Large intestine (tissue), 12 donors: Measurements from ENCODE around the gene ZBTB9. TPM values are rescaled to one million over a fixed set of nuclear protein-coding genes. Genes with fewer than 3 reads are reported as not detected.

Source experiments
- DNase-seq, 2 donors: peaks; one replicate each; pipeline versions ENCODE4 v3.0.0 to v3.0.0-alpha.2; 2013
- H3K27ac ChIP-seq: one replicate; pipeline ENCODE4 v1.5.1; 2013; ENCODE audit warnings: low read length
- H3K27me3 ChIP-seq: 2 replicates; pipeline ENCODE4 v1.6.1; 2013; ENCODE audit warnings: low read length; ENCODE audit not compliant: control insufficient read depth, insufficient read depth
- H3K36me3 ChIP-seq: 2 replicates; pipeline ENCODE4 v1.6.1; 2013; ENCODE audit warnings: low read length; ENCODE audit not compliant: control insufficient read depth, insufficient read depth
- H3K4me1 ChIP-seq: one replicate; pipeline ENCODE4 v1.6.1; 2013; ENCODE audit warnings: low read length; ENCODE audit not compliant: control insufficient read depth, insufficient read depth
- H3K4me3 ChIP-seq: one replicate; pipeline ENCODE4 v1.5.1; 2013; ENCODE audit warnings: low read length
- H3K9me3 ChIP-seq: one replicate; pipeline ENCODE4 v1.6.1; 2013; ENCODE audit warnings: mild to moderate bottlenecking, low read depth, low read length, moderate library complexity; ENCODE audit not compliant: control insufficient read depth
- WGBS: methylation state at CpG from one replicate; pipeline ENCODE4 v1.1.5; 2013; ENCODE audit warnings: low lambda C conversion rate; ENCODE audit not compliant: insufficient coverage; 5-methylcytosine and 5-hydroxymethylcytosine counted together
- long read RNA-seq, 11 donors: transcript quantifications; one replicate each; lab custom pipeline, GENCODE V29; 2026
- polyA plus RNA-seq: library from polyadenylated mRNA; unstranded; fragments of 120-200 nt; gene quantifications from one replicate; pipeline ENCODE4 v1.2.1, GENCODE V29; 2013

The ZBTB9 gene, protein sequence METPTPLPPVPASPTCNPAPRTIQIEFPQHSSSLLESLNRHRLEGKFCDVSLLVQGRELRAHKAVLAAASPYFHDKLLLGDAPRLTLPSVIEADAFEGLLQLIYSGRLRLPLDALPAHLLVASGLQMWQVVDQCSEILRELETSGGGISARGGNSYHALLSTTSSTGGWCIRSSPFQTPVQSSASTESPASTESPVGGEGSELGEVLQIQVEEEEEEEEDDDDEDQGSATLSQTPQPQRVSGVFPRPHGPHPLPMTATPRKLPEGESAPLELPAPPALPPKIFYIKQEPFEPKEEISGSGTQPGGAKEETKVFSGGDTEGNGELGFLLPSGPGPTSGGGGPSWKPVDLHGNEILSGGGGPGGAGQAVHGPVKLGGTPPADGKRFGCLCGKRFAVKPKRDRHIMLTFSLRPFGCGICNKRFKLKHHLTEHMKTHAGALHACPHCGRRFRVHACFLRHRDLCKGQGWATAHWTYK
- 9.9 TPM for polyA plus RNA-seq
- long read RNA-seq, donor 1, partial matches to known transcripts, result 0 of 1 reads
- long read RNA-seq, donor 1, other reads (novel, unspliced or antisense), result 0 of 1 reads
- long read RNA-seq, donor 2, partial matches to known transcripts, result 0 of 1 reads
- long read RNA-seq, donor 2, other reads (novel, unspliced or antisense), result 0 of 1 reads
- long read RNA-seq, donor 3, transcript ZBTB9-201 (2 exons, 2,716 nt), result major isoform, 5 of 5 reads
- long read RNA-seq, donor 3, partial matches to known transcripts, result 0 of 5 reads
- long read RNA-seq, donor 3, other reads (novel, unspliced or antisense), result 0 of 5 reads
- long read RNA-seq, donor 4, partial matches to known transcripts, result 0 of 1 reads
- long read RNA-seq, donor 4, other reads (novel, unspliced or antisense), result 0 of 1 reads
- long read RNA-seq, donor 5, partial matches to known transcripts, result 0 of 2 reads
- long read RNA-seq, donor 5, other reads (novel, unspliced or antisense), result 0 of 2 reads
- long read RNA-seq, donor 6, partial matches to known transcripts, result 0 of 3 reads
- long read RNA-seq, donor 6, other reads (novel, unspliced or antisense), result 0 of 3 reads
- long read RNA-seq, donor 7, partial matches to known transcripts, result 0 of 1 reads
- long read RNA-seq, donor 7, other reads (novel, unspliced or antisense), result 0 of 1 reads
- long read RNA-seq, donor 8, partial matches to known transcripts, result 0 of 3 reads
- long read RNA-seq, donor 8, other reads (novel, unspliced or antisense), result 0 of 3 reads
- long read RNA-seq, donor 9, partial matches to known transcripts, result 0 of 2 reads
- long read RNA-seq, donor 9, other reads (novel, unspliced or antisense), result 0 of 2 reads
- long read RNA-seq, donor 10, partial matches to known transcripts, result 0 of 2 reads
- long read RNA-seq, donor 10, other reads (novel, unspliced or antisense), result 0 of 2 reads
- long read RNA-seq, donor 11, partial matches to known transcripts, result 0 of 4 reads
- long read RNA-seq, donor 11, other reads (novel, unspliced or antisense), result 0 of 4 reads

DNA sequence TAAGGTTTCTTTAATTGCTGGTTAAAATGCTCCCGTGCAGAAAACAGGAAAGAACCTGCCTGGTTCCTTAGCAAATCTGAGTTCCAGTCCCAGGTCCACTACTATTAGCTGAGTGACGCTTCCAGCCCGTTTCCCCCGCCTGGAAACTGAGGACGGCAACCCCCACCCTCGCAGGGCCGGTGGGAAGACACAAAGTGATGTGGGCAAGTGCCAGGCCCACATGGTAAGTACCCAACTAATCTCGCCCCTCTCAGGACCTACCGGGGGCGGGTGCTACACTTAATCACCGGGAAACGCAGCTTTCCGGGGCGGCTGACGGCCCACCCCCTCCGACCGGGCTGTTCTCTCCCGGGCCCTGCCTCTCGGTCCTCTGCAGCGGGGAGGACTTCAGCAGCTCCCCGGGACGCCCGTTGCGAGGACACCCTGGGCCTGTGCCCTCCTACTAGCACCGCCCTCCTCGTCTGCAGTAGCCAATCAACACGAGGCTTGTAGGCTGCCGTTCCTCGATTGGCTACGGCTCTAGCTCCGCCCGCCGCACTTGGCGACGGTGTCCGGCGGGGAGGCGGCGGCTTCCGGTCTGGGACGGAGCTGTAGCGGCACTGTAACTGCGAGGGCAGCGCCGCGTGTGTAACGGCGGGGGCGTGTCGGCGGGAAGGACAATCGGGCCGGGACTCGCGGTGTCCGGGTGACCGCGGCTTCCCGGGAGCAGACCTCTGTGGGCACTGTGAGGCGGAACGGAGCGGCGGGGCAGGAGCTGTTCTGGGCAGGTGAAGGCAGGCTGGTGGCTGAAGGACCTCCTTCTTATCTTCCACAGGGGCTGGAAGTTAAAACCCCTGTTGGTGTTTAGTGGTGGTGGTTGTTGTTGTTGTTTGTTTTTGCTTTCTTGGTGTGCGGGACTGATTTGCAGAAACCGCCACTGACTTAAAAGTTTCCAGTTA lies at the start of gene ZBTB9:
Gene ZBTB9, plus strand, starts transcription at position 568 of the 938 bp plus-strand sequence. CDS start 525 bp downstream, outside the sequence.
- Histone ChIP-seq H3K27ac (peak within 1 kb of the TSS; percentile 55), H3K4me3 (peak within 1 kb of the TSS; percentile 90), H3K4me1 (no peaks in the 10 kb centered on the region), H3K36me3 (peaks cover 18% of the 10 kb centered on the region), H3K9me3 (no peaks in the 10 kb centered on the region), H3K27me3 (no peaks in the 10 kb centered on the region)
- no CpG with 5 or more reads among the region's 65 CpGs for WGBS
- peak; percentile 96 to 98 for DNase-seq

DNA sequence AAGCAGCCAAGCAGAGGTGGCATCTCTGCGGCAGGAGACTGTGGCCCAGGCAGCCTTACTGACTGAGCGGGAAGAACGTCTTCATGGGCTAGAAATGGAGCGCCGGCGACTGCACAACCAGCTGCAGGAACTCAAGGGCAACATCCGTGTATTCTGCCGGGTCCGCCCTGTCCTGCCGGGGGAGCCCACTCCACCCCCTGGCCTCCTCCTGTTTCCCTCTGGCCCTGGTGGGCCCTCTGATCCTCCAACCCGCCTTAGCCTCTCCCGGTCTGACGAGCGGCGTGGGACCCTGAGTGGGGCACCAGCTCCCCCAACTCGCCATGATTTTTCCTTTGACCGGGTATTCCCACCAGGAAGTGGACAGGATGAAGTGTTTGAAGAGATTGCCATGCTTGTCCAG lies 49.5 kb upstream of the ZBTB9 start:
- peaks cover 3% of the 10 kb centered on the region for H3K4me1 ChIP-seq
- H3K9me3 ChIP-seq, result no peaks in the 10 kb centered on the region
- H3K4me3 ChIP-seq, result no peak overlapping the region
- WGBS, result no CpG with 5 or more reads among the region's 17 CpGs
- DNase-seq, result no peak
- peaks cover 23% of the 10 kb centered on the region for H3K36me3 ChIP-seq
- H3K27ac ChIP-seq, result no peak overlapping the region
- H3K27me3 ChIP-seq, result no peaks in the 10 kb centered on the region

DNA sequence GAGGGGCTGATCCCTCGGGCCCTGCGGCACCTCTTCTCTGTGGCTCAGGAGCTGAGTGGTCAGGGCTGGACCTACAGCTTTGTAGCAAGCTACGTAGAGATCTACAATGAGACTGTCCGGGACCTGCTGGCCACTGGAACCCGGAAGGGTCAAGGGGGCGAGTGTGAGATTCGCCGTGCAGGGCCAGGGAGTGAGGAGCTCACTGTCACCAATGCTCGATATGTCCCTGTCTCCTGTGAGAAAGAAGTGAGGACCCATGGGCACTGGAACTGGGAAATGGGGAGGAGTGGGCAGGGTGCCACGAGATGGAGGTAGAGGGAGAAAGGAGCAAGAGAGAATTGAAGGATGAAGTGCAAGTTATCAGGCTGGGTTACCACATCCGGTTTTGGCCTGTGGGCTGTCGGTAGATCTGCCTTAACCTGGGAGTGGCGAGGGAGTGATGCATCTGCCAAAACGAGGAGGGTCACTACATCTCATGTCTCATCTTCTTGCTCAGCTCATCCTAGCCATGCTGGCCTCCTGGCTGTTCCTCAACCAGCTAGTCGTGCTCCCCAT lies 48.9 kb upstream of the ZBTB9 start:
- no peaks in the 10 kb centered on the region for H3K9me3 ChIP-seq
- H3K4me3 ChIP-seq, result no peak overlapping the region
- H3K27me3 ChIP-seq, result no peaks in the 10 kb centered on the region
- 100% methylated on average over 1 of the region's 15 CpGs for WGBS
- H3K36me3 ChIP-seq, result peaks cover 23% of the 10 kb centered on the region
- no peak for DNase-seq
- H3K4me1 ChIP-seq, result peaks cover 3% of the 10 kb centered on the region
- H3K27ac ChIP-seq, result no peak overlapping the region

DNA sequence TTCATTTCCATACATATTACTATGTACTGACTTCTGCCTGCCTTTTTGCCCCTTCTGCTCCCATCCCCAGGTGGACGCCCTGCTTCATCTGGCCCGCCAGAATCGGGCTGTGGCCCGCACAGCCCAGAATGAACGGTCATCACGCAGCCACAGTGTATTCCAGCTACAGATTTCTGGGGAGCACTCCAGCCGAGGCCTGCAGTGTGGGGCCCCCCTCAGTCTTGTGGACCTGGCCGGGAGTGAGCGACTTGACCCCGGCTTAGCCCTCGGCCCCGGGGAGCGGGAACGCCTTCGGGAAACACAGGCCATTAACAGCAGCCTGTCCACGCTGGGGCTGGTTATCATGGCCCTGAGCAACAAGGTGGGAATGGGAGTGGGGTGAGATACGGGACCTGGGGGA lies 48.2 kb upstream of the ZBTB9 start:
- DNase-seq, result no peak
- H3K9me3 ChIP-seq, result no peaks in the 10 kb centered on the region
- peaks cover 3% of the 10 kb centered on the region for H3K4me1 ChIP-seq
- peaks cover 23% of the 10 kb centered on the region for H3K36me3 ChIP-seq
- H3K27ac ChIP-seq, result no peak overlapping the region
- no peaks in the 10 kb centered on the region for H3K27me3 ChIP-seq
- H3K4me3 ChIP-seq, result no peak overlapping the region
- WGBS, result no CpG with 5 or more reads among the region's 17 CpGs

DNA sequence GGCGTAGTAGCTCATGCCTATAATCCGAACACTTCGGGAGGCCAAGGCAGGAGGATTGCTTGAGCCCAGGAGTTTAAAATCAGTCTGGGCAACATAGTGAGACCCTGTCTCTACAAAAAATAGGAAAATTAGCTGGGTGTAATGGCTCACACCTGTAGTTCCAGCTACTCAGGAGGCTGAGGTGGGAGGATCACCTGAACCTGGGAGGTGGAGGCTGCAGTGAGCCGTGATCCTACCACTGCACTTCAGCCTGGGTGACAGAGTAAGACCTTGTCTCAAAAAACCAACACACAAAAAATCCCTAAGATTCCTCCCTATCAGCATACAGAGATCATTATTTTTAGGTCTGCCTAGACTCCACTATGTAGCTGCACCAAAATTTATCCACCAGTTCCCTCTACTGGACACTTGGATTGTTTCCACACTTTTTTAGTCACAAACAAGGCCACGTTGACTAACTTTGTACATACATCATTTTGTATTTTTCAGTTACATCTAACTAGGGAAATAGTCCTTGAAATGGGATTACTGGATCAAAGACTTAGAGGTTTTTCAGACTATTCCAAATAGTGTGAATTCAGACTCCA lies 47.2 kb upstream of the ZBTB9 start:
- H3K9me3 ChIP-seq, result no peaks in the 10 kb centered on the region
- DNase-seq, result no peak
- no peak overlapping the region for H3K4me3 ChIP-seq
- H3K36me3 ChIP-seq, result peaks cover 25% of the 10 kb centered on the region
- 40% methylated on average over 1 of the region's 5 CpGs for WGBS
- peaks cover 13% of the 10 kb centered on the region for H3K4me1 ChIP-seq
- no peak overlapping the region for H3K27ac ChIP-seq
- H3K27me3 ChIP-seq, result no peaks in the 10 kb centered on the region

DNA sequence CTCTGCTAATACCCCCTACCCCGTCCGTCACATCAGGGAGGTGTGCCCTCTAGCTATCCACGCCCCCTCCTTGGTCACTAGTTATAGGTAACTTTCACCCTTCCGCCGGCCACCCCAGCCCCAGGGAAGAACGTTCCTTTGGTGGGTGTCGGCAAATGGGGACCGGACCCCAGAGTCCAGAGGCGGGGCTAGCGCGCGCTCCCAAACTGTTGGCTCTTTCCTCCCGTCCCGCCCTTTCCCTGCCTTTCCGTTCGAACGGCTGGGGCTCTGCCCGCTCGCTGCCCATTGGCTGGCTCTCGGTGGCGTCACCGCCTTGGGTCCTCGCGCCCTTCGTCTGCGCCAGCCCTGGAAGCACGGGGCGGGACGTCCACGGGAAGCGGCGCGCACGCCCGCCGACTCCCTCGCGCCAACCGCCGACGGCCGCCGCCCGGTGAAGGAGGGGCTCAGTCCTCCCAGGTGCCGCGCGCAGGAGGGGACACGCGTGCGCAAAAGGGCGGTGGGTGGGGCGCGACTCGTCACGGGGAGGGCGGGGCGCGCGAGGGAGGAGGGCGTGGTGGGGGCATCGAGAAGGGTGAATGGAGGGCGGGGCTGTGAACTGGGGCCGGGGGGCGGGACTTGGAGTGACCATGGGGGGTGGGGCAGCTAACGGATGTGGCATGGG lies 44.2 kb upstream of the ZBTB9 start:
- Histone ChIP-seq H3K4me3 (peak overlapping the region; percentile 81), H3K9me3 (no peaks in the 10 kb centered on the region), H3K4me1 (peaks cover 13% of the 10 kb centered on the region), H3K27ac (peak overlapping the region; percentile 99), H3K36me3 (peaks cover 43% of the 10 kb centered on the region), H3K27me3 (no peaks in the 10 kb centered on the region)
- peak; percentile 99 for DNase-seq
- no CpG with 5 or more reads among the region's 65 CpGs for whole genome bisulfite sequencing

DNA sequence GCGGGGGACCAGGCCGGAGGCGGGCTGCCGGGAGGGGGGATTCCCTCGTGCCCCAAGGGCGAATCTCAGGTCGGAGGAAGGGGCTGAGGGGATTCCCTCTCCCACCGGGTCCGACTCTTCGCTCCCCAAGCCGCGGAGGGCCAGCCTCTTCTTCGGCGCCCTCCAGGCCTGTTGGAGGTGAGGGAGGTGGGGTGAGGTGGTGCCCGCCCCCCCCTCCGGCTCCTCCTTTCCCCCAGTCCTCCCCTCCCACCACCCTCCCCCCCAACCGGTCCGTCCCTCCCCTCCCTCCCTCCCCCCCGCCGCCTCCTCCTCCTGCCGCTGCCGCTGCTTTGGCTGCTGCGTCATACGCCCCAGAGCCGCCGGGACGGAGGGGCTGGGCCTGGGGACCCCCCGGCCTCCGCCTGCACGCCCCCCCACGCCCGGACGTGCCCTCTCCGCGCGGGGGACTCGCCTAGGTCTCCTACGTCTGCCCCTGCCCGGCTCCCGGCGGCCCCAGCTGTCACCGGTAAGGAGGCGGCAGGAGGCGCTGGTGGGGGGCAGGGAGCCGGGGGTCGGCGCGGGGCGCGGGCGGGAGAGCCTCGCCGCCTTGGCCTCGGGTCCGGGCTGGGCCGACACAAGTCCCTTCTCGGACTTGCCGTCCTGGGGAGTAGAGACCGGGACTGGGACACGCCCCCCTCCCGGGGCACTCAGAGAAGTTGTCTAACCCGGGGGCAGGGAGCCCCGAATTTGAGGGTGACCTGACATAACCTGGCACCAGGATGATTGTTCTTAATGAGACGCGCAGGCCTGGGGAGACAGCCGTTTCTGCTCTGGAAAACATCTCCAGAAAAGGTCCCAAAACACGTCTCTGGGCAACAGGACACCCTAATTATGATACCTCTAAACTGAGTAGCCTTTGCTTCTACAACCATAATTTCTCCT lies 43.4 kb upstream of the ZBTB9 start, which contains the start of gene PHF1:
Gene PHF1, plus strand, starts transcription at position 304 of the 921 bp plus-strand sequence. CDS start 1,250 bp downstream, outside the sequence.
- Histone ChIP-seq H3K9me3 (no peaks in the 10 kb centered on the region), H3K27me3 (no peaks in the 10 kb centered on the region), H3K4me1 (peaks cover 16% of the 10 kb centered on the region), H3K36me3 (peaks cover 46% of the 10 kb centered on the region), H3K27ac (peak within 1 kb of the TSS; percentile 99), H3K4me3 (peak within 1 kb of the TSS; percentile 81)
- WGBS, result no CpG with 5 or more reads among the region's 67 CpGs
- no peak for DNase-seq

DNA sequence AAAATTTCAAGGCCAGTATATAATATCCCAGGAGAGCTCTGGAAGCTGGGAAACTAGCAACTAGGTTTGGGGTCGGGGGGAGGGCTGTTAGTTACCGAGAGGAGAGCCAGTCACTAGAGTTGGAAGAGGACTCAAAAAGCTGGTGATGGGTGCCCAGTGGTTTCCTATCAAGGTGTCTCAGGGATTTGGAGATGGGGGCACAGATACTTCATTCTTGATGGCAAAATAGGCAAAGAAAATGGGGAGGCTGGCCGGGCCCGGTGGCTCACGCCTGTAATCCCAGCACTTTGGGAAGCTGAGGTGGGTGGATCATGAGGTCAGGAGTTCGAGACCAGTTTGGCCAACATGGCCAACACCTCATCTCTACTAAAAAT lies 42.8 kb upstream of the ZBTB9 start:
- Histone ChIP-seq H3K4me3 (peak overlapping the region; percentile 70), H3K4me1 (peaks cover 22% of the 10 kb centered on the region), H3K36me3 (peaks cover 42% of the 10 kb centered on the region), H3K9me3 (no peaks in the 10 kb centered on the region), H3K27me3 (no peaks in the 10 kb centered on the region), H3K27ac (peak overlapping the region; percentile 47)
- DNase-seq, result no peak
- no CpG with 5 or more reads among the region's 6 CpGs for WGBS
